HG03045 (cell line): ENCODE measurements around the gene CATSPERB.
"Not testable (repeated sequence)": the region's sequence is repeated elsewhere in the genome, so short reads cannot be mapped to it uniquely, and the experiment has no call there.

Experiments used
- ATAC-seq: cut with Tn5 transposase; IDR thresholded peaks from one replicate; pipeline ENCODE4 v1.9.1; 2021; ENCODE audit warnings: mild to moderate bottlenecking, moderate library complexity; ENCODE audit not compliant: unreplicated experiment

CATSPERB gene

DNA sequence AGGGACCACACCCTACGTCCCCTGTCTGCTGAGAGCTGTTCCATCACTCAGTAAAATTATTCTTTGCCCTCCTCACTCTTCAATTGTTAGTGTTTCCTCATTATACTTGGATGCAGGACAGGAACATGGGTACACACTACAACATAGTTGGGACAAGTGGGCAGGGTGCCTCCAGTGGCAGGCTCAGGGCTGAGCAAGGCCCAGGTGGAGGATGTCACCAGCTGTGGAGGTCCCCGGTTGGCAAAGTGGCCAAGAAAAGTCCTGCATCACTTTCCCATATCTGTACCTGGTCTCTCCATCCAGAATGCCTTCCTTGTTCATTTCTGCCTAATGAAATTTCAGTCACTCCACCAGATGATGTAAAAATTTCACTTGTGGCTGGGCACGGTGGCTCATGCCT, 149.1 kb downstream of the CATSPERB start:
- no peak for ATAC-seq

DNA sequence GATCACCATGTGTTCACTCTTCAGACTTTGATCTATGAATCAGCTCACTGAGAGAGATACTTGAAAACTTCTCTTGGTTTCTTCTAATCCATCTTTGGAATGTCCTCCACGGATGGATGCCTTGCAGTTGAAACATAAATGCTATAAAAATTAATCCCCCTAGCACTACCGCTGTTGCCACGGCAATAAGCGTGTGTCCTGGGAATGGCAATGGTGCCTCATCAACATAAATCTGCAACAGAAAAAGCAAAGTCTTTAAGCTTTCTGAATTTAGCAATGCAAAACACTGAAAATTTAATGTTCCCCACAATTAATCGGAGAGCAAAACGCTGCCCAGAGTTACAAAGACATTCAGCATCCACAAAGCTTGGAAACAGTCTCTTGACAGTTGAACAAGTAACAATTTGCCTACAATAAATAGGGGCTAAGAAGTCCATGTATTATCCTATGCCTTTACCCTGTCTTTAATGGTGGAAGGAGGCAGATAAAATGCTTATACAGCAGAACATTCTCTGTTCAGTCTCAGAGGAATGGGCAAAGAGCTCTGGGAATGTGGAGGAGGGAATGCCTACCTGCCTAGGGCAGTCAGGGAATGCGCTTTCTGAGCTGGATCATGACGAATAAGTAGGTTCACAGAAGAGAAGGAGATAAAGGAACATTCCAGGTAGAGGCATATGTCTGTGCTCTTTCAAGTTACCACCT, 150.9 kb downstream of the CATSPERB start:
- ATAC-seq: no peak

DNA sequence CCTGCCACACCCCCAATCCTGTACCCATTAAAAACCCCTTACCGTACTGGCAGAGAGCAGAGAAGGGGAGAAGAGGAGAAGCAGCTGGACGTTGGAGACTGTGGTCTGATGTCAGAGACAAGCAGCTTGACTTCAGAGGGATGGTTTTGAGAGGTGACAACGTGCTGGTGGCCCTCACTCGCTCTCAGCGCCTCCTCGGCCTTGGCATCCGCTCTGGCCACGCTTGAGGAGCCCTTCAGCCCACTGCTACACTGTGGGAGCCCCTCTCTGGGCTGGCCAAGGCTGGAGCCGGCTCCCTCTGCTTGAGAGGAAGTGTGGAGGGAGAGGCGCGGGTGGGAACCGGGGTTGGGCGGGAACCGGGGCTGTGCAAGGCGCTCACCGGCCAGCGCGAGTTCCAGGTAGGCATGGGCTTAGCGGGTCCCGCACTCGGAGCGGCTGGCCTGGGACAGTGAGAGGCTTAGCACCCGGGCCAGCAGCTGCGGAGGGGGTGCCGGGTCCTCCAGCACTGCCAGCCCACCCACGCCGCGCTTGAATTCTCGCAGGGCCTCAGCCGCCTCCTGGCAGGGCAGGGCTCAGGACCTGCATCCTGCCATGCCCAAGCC, 154.2 kb downstream of the CATSPERB start:
- ATAC-seq: no peak

DNA sequence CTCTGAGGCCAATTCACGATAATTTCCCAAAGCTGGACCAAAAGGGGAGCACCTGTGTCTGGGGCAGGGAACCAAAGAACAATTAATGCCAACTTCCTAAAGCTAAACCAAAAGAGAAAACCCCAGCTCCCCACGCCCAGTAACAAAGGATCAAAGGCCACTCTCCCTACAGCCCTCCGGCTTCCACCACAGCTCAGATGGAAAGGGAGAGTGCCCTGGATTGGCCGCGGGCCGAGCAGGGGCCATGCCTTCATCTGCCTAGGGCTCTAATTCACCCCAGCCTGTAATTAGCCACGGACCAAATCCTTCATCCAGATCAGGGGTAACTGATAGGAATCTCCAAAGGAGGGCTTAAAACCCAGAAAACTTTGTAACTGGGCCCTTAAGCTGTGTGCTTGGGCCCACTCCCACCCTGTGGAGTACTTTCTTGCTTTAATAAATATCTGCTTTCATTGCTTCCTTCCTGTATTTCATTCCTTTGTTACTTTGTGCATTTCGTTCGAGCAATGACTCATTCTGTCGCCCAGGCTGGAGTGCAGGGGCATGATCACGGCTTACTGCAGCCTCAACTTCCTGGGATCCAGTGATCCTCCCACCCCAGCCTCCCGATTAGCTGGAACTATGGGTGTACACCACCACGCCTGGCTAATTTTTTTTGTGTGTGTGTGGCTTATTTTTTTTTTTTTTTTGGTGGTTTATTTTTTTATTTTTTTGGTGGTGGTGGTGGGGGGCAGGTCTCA, 156.2 kb downstream of the CATSPERB start:
- no peak for ATAC-seq

DNA sequence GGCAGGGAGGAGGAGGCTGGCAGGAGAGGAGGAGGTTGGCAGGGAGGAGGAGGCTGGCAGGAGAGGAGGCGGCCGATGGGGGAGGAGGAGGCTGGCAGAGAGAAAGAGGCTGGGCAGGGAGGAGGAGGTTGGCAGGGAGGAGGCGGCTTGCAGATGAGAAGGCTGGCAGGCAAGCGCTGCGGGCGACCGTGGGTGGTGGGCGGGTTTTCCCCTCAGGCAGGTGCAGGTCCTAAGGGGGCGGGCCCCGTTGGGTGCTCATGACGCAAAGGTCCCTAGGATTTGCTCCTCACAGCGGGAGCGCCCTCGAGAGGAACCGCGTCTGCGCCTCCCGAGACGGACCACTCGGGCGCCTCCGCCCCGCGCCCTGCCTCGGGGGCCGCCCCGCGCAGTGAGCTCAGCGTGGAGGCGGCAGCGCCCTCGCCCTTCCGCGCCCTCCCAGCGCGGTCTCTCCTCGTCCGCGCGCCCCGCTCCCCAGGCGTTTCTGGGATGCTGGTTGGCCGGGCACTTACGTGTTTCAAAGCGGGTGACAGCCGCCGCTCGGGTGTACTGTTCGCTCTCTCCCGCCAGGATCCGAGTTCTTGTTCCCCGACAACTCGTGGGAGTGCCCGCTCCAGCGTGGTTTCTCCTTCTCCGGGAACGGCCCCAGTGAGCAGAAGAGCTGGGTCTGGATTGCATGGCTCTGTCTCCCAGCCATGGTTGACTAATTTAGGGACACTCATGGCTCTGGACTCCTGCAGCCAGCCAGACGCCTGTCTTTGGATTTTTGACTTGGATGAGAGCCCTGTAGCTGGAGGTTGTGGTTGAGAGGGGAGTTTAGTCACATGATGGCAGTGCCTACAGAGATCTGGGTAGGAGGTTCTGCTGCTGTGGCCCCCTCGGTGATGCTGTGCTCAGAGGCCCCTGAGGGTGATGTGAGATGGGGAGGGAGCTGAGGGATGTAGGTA, 157.7 kb downstream of the CATSPERB start:
- ATAC-seq: peak; percentile 77

DNA sequence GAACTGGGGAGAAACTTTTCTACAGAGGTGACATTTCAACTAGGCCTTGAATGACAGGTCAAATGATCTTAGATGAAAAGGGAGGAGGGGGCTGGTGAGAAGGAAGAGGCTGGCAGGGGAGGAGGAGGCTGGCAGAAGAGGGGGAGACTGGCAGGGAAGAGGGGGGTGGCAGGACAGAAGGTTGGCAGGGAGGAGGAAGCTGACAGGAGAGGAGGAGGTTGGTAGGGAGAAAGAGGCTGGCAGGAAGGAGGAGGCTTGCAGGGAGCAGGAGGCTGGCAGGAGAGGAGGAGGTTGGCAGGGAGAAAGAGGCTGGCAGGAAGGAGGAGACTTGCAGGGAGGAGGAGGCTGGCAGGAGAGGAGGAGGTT, 158.4 kb downstream of the CATSPERB start:
- no peak for ATAC-seq

DNA sequence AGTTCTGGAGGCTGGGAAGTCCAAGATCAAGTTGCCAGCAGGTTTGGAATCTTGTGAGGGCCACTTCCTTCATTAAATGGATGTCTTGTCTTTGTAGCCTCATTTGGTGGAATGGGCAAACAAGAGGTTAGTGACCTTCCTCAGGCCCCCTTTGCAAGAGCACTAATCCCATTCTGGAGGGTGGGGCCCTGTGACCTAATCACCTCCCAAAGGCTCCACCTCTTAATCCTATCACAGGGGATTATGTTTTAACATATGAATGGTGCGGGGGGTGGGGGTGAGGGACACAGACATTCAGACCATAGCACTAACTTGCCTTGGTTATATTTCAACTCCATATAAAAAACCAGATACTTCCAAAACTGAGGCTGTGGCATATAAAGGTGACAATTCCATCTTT, 161.9 kb downstream of the CATSPERB start:
- ATAC-seq: no peak

DNA sequence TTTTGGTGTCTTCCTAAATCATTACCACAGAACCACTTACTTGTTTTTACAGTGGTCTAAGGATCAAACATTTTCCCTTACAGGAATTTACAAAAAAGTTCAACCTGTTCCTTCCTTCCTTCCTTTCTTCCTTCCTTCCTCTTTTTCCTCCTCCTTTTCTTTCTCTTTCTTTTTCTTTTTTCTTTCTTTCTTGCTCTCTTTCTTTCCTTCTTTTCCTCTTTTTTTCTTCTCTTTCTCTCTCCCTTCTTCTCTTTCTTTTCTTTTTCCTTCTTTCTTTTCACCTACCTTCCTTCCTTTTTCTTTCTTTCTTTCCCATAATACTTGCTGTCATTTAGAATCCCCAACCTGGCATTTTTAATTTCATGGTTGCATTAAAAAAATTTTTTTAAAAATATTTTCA, 162.6 kb downstream of the CATSPERB start:
- ATAC-seq: no peak

DNA sequence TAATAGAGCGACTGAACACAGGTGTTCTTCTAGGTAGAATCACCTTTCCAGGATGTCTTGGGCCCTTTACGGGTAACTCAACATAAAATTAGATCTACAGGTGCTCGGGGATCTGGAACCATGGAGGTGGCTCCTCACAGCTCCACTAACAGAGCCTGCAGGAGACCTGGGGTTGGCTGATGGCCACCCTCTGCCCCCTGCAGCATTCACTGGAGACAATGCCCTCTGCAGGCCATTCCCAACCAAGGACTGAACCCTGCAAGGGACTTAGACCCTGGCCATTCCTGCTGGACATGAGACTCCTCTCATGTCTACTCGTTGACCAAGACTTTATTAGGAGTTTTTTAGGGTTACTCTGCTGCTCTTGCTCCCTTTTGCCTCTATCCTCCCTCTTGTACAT, 163.3 kb downstream of the CATSPERB start:
- no peak for ATAC-seq

DNA sequence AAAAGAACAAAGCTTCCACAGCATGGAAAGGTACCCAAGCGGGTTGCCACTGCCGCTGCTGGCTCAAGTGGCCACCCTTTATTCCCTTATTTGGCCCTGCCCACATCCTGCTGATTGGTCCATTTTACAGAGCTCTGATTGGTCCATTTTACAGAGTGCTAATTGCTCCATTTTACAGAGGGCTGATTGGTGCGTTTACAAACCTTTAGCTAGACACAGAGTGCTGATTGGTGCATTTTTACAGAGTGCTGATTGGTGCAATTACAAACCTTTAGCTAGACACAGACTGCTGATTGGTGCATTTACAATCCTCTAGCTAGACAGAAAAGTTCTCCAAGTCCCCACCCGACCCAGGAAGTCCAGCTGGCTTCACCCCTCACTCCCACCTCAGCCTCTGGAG, 164.1 kb downstream of the CATSPERB start:
- ATAC-seq: not testable (repeated sequence)

DNA sequence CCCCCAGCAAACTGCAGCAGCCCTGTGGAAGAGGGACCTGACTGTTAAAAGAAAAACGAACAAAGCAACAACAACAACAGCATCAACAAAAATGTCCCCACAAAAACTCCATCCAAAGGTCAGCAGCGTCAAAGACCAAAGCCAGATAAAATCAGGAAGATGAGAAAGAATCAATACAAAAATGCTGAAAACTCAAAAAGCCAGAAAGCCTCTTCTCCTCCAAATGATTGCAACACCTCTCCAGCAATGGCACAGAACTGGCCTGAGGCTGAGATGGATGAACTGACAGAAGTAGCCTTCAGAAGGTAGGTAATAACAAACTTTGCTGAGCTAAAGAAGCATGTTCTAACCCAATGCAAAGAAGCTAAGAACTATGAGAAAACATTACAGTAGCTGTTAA, 176.4 kb downstream of the CATSPERB start:
- ATAC-seq: no peak

DNA sequence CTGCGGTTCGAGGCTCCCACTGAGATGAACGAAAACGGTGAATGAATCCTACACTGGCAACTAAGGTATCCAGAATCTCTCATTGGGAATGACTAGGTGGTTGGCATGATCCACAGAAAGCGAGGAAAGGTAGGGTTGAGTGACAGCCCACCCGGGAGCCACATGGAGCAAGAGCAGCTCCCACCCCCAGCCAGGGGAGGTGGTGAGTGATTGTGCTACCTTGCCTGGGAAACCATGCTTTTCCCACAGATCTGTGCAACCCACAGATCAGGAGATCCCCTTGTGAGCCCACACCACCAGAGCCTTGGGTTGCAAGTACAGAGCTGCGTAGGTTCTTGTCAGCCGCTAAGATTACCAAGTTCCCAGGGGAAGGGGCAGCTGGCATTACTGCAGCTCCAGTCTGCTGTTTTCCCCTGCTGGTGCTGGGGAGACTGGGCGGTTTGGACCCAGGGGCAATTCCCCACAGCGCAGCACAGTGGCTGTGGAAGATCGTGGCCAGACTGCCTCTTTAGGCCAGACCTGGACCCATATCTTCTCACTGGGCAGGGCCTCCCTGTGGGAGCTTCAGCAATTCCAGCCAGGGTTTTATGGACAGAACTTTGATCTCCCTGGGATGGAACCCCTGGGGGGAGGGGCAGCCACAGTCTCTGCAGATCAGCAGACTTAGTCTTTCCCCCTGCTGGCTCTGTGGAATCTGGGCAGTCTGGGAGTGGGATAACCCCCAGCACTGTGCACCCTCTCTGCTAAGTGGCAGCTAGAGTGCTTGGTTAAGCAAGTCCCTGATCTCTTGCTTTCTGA, 177.2 kb downstream of the CATSPERB start:
- ATAC-seq: no peak

DNA sequence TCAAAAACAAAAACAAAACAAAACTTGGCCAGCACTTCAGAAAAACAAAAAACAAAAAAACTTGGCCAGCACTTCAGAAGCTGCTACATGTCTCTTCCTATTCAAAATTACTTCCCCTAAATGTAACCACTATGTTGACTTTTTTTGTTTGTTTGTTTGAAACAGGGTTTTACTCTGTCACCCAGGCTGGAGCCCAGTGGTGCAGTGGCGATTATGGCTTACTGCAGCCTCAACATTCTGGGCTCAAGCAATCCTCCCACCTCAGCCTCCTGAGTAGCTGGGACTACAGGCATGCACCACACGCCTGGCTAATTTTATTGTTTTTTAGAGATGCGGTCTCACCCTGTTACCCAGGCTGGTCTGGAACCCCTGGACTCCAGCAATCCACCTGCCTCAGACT, 183.8 kb downstream of the CATSPERB start:
- no peak for ATAC-seq

DNA sequence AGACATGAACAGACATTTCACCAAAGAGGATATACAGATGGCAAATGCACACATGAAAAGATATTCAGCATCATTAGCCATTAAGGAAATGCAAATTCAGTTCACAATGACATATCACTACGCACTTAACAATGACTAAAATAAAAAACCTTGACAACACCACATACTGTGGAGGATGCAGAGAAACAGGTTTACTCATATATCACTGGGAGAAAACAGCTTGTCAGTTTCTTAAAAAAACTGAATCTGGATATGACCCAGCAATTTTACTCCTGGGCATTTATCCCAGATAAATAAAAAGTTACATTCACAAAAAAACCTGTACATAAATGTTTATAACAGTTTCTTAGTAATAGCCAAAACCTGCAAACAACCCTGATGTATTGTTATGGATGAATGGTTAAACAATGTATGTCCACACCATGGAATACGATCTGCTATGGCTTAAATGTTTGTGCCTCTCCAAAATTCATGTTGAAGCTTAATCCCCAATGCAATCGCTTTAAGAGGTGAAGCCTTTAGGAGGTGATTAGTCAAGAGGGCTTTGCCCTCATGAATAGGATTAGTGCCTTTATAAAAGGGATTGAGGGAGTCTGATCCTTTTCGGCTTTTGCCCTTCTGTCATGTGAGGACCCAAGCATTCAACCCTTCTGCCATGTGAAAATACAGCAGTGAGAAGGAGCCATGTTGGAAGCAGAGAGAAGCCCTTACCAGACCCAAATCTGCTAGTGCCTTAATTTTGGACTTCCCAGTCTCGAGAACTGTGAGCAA, 185.8 kb downstream of the CATSPERB start:
- ATAC-seq: no peak

DNA sequence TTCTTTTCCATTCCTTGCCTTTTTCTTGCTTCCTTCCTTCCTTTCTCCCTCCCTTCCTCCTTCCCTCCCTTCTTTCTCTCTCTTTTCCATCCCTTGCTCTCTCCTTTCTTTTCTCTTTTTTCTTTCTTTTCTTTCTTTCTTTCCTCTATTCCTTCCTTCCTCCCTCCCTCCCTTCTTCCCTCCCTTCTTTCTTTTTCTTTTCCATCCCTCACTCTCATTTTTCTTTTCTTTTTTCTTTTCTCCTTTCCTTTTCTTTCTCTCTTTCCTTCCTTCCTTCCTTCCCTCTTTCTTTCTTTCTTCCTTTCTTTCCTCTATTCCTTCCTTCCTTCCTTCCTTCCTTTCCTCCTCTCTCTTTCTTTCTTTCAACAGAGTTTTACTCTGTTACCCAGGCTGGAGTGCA, 186.7 kb downstream of the CATSPERB start:
- no peak for ATAC-seq

DNA sequence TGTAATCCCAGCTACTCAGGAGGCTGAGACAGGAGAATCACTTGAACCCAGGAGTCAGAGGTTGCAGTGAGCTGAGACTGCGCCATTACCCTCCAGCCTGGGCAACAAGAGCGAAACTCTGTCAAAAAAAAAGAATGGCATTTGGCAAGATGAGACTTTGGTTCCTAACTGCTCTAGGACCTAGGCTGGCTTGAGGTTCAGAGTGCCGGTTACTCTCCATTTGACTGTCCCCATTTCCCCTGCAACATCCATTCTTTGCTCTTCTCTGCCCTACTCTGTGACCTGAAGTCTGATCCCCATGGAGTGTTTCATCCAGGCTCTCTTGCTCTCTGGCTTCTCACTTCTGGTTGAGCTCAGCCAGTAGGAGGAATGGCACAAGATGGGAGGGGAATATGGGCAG, 195.6 kb downstream of the CATSPERB start:
- ATAC-seq: no peak

DNA sequence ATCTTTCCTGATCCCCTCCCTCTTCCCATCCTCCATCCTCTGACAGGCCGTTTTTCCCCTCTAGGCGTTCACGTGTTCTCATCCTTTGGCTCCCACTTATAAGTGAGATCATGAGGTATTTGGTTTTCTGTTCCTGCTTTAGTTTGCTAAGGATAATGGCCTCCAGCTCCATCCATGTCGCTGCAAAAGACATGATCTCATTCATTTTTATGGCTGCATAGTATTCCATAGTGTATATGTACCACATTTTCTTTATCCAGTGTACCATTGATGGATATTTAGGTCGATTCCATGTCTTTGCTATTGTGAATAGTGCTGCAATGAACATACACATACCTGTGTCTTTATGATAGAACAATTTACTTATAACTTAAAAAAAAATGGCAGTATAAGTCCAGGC, 197.8 kb downstream of the CATSPERB start:
- ATAC-seq: not testable (repeated sequence)

DNA sequence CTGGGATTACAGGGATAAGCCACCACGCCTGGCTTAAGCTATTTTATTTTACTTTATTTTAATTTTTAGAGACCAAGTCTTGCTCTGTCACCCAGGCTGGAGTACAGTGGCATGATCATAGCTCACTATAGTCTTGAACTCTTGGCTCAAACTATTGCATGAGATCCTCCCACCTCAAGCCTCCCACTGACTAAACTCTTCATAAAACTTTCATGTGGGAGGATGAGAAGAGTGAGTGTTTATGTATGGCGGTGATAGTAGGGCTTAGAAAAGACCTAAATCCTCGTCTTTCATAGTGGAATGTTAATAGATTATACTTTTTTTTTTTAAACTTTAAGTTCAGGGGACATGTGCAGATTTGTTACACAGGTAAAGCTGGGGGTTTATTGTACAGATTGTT, 198.3 kb downstream of the CATSPERB start:
- no peak for ATAC-seq
